Measurements from ENCODE around the gene DENND2C. TPM values are rescaled to one million over a fixed set of nuclear protein-coding genes. Genes with fewer than 3 reads are reported as not detected.

Gene DENND2C
- total RNA-seq, 4 donors from 2014 or later = 0.80 to 2.5 (median 1.4) TPM

- no peak overlapping the region for H3K4me3 ChIP-seq
- no peaks in the 10 kb centered on the region for H3K9me3 ChIP-seq
- in situ Hi-C loops (cut with MboI; ENCODE audit: low pct_ligation_motif_present in 1 of 4, low pct_unique_long_range_greater_than_20kb in 1 of 4, low sequenced_read_pairs in 3 of 4) (no loop called here), intact Hi-C loops (cut with DNase I; ENCODE audit: low total_unique reads) (no loop called here)
- TF ChIP-seq, protein P1, sequence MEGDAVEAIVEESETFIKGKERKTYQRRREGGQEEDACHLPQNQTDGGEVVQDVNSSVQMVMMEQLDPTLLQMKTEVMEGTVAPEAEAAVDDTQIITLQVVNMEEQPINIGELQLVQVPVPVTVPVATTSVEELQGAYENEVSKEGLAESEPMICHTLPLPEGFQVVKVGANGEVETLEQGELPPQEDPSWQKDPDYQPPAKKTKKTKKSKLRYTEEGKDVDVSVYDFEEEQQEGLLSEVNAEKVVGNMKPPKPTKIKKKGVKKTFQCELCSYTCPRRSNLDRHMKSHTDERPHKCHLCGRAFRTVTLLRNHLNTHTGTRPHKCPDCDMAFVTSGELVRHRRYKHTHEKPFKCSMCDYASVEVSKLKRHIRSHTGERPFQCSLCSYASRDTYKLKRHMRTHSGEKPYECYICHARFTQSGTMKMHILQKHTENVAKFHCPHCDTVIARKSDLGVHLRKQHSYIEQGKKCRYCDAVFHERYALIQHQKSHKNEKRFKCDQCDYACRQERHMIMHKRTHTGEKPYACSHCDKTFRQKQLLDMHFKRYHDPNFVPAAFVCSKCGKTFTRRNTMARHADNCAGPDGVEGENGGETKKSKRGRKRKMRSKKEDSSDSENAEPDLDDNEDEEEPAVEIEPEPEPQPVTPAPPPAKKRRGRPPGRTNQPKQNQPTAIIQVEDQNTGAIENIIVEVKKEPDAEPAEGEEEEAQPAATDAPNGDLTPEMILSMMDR (IDR thresholded peaks at IDR 0.05) = peak; percentile 17 to 37 (median 26)
- TF ChIP-seq POLR2AphosphoS5 (IDR thresholded peaks at IDR 0.05) (no peak), POLR2A (IDR thresholded peaks at IDR 0.05) (no peak), EP300 (IDR thresholded peaks at IDR 0.05; ENCODE audit: low read depth) (no peak)
- DNase-seq = no peak
- H3K4me1 ChIP-seq = peaks cover 0 to 16% (median 5%) of the 10 kb centered on the region in 4 donors
- WGBS, 2 donors (ENCODE audit: low coverage in 1 of 2) = 54 to 59% methylated on average over 8 to 9 of the region's 9 CpGs
- no peaks in the 10 kb centered on the region for H3K27me3 ChIP-seq
- H3K36me3 ChIP-seq = no peaks in the 10 kb centered on the region
- H3K27ac ChIP-seq = peak overlapping the region; percentile 76 to 85 (median 81)
Measured at GRCh38 chr1:114671011-114671938, 1.4 kb upstream of the DENND2C start.

- in situ Hi-C loops (cut with MboI; ENCODE audit: low pct_ligation_motif_present in 1 of 4, low pct_unique_long_range_greater_than_20kb in 1 of 4, low sequenced_read_pairs in 3 of 4) (no loop called here), intact Hi-C loops (cut with DNase I; ENCODE audit: low total_unique reads) (no loop called here)
- WGBS, 2 donors (ENCODE audit: low coverage in 1 of 2) = 5 to 33% methylated on average over 3 to 37 of the region's 45 CpGs
- Histone ChIP-seq H3K9me3 (no peaks in the 10 kb centered on the region), H3K4me3 (peak overlapping the region; percentile 46 to 73 (median 54)), H3K36me3 (no peaks in the 10 kb centered on the region), H3K27me3 (no peaks in the 10 kb centered on the region), H3K27ac (peak overlapping the region; percentile 76 to 85 (median 81)), H3K4me1 (peaks cover 0 to 16% (median 5%) of the 10 kb centered on the region in 4 donors)
- TF ChIP-seq, protein P1 (IDR thresholded peaks at IDR 0.05) = peak in 3 of 5 experiments; percentile 29 to 39 (median 33)
- TF ChIP-seq POLR2AphosphoS5 (IDR thresholded peaks at IDR 0.05) = peak; percentile 55 to 70 (median 63)
- no peak for TF ChIP-seq EP300 (IDR thresholded peaks at IDR 0.05; ENCODE audit: low read depth)
- peak; percentile 65 for TF ChIP-seq POLR2A (IDR thresholded peaks at IDR 0.05)
- peak; percentile 96 for DNase-seq
Measured at GRCh38 chr1:114670083-114671010, 498 bp upstream of the DENND2C start.

GRCh38 chr1:114668784-114669561 is 876 bp downstream of the DENND2C start:
- H3K4me1 ChIP-seq = peaks cover 0 to 16% (median 5%) of the 10 kb centered on the region in 4 donors
- TF ChIP-seq POLR2A (IDR thresholded peaks at IDR 0.05) (no peak), POLR2AphosphoS5 (IDR thresholded peaks at IDR 0.05) (no peak)
- TF ChIP-seq, protein P1 (IDR thresholded peaks at IDR 0.05) = no peak
- H3K36me3 ChIP-seq = no peaks in the 10 kb centered on the region
- H3K9me3 ChIP-seq = no peaks in the 10 kb centered on the region
- no peak for DNase-seq
- in situ Hi-C loops (cut with MboI; ENCODE audit: low pct_ligation_motif_present in 1 of 4, low pct_unique_long_range_greater_than_20kb in 1 of 4, low sequenced_read_pairs in 3 of 4) = no loop called here
- peak overlapping the region; percentile 76 to 85 (median 81) for H3K27ac ChIP-seq
- intact Hi-C loops (cut with DNase I; ENCODE audit: low total_unique reads) = no loop called here
- H3K27me3 ChIP-seq = no peaks in the 10 kb centered on the region
- peak overlapping the region; percentile 46 to 73 (median 54) for H3K4me3 ChIP-seq
- 49% methylated on average over 6 to 13 of the region's 13 CpGs for WGBS, 2 donors (ENCODE audit: low coverage in 1 of 2)
